GM10847 (cell line): Measurements from ENCODE around the gene SP5.

Experiments used
- POLR2A ChIP-seq: IDR thresholded peaks from 2 replicates; pipeline ENCODE4 v1.6.1; 2011; ENCODE audit not compliant: insufficient read length; ENCODE audit errors: extremely low read depth

Gene SP5

DNA sequence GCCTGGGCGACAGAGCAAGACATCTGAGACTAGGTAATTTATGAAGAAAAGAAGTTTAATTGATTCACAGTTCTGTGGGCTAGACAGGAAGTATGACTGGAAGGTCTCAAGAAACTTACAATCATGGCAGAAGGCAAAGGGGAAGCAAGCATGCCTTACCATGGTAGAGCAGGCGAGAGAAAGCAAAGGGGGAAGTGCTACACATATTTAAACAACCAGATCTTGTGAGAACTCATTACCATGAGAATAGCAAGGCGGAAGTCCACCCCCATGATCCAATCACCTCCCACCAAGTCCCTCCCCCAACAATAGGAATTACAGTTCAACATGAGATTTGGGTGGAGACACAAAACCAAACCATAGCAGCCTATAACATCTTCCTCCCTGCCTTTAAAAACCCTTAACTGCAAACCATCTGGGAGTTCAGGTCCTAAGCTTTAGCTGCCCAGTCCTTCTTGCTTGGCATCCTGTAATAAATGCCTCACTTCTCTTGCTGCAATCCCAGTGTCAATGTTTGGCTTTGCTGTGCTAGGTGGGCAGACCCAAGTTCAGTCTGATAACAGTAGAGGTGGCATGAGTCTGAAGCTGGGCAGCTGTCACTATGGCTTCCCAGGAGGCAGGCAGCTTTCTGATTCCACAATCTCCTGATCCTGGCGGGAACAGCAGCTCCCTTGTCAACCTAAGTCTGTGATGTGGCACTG, 11.2 kb upstream of the SP5 start:
- no peak for TF ChIP-seq POLR2A

DNA sequence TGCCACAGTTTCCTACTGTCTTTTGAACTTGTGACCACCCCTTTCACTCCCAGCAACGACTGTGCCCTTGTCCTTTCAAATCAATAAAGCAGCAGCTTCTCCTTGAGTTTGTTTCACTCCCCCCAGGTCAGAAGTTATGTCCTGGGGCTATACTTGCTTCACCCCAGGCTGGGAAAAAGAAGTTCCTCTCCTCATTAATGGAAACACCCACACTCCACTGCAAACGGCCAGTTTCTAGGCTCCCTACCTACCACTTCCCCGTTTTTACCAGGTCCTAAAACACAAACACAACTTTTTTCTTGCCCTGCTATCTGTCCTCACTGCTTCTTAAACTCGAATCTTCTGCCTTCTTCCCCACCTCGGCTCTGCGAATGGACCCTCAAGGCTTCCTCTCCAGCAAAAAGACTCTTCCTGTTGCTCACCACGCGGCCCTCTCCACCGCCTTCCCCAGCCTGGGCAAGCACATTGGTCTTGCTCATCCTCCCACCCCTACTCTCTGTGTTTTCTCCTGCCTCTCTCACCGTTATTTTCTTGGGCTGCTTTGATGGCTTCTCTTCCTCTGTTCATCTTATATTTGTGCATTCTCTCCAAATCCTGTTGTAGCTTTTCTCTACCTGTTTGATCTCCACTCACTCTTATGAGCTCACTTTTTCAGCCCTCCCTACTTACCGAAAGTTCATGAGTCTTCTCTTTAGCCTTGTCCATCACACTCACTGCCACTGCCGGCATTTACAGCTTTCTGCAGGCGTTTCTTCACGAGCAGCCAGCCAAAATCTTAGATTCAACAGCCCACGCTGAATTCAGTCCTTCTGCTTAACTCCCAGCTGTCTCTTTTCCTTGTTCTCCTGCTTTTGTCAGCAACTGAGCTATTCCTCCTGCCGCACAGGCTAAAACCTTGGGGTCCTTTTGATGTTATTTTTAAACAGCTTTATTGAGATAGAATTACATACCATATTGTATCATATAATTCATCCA, 7.0 kb upstream of the SP5 start:
- TF ChIP-seq POLR2A, result no peak

- no peak for TF ChIP-seq POLR2A
These were observed 4.5 kb upstream of the SP5 start for GRCh38 chr2:170710609-170710979.

DNA sequence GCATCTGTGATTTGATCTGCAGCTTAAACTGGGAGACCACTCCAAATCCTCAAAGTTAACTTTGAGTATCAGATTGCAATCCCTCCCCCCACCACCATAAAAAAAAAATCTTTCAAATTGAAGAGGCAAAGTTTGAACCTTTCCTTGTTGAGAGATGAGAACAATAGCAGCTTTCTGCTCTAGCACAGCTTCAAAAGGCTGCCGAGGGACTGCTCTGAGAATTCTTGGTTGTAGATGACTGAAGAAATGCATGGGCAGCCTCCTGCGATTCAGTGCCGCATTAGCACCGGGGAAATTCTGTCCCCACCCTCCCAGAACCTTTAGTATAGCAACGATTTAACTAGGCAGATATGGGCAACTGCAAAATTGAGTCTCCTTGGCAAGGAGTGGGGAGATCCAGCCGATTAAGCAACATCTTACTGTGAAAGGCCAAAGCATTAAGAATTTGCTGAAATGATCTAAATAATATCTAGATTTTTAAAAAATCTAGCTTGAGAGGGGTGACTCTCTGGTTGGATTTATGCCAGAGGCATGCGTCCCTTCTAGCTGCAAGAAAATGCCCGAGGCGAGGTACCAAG, 3.9 kb upstream of the SP5 start:
- TF ChIP-seq POLR2A, result no peak

DNA sequence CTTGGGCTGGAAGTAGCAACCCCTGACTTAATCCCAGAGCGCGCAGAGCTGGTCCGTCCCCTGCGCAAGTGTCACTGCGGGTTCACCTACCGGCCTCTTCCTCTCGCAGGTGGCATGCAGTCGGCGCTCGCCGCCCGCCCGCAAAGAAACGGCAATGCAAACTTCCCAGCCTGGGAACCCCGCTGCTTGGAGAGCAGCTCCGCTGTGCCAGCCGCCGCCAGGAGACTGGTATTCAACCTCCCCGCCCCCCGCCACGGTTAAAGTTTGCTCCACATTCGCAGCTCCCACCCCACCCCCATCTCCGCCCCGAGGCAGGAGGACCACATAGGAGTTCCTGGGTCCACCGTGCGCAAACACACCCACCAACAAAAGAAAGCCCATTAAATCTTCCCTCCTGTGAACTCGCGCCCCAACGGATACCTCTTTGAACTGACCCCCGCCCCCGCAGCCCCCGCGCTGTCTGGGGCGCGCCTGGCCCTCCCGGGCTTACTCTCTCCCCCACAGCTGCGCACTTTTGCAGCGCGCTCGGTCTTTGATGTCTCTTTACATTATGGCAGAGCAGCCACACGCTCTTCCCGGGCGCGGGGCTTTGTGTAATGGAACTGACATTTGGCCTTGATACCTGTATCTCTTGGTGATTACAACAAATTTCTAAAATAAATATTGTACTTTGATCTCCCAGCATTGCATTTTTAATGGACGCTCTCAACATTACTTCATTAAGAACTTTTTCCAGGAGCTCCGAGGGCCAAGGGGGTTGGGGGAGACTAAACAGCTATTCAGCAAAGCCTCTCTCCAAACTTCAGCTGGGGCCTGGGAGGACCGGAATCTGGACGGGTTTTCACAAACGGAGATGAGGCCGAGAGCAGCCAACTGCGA, 3.1 kb upstream of the SP5 start:
- no peak for TF ChIP-seq POLR2A

DNA sequence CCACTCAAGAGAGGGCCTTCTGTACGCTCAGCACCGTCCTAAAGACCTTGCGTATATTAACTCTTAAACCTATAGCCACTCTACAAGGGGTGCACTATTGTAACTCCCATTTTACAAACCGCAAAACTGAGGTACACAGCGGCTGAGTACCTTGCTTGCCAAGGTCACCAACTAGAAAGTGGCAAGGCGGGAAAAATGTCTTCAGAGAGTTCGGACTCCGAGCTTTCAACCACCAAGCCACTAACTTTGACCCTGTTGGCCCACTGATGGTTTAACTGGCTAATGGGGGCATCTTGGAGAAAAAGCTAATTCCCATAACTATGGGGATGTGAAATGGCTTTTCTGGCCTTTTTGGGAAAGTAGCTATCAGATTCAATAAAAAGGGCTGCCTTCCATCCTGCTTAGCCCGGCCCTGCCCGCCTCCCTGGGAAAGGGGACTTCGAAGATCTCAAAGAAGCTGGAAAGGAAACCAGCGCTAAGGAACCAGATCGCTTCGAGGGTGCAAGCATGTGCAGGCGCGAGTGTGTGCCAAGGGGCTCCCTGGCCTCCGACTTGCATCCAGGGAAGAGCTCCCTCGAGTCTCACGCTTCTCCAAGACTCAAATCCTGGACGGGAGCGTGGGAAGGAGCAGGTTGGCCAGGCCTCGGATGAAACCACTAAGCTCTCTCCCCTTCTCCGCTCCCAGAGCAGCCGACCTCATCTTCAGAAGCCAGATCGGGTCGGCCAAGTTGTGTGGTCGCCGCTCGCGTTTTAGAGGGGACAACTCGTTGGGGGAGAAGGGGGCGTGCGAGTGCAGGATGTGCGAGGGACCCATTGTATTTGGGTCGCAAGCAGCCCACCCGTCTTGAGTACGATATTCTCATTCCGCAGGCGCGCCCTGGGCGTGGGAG, 2.2 kb upstream of the SP5 start:
- no peak for TF ChIP-seq POLR2A

DNA sequence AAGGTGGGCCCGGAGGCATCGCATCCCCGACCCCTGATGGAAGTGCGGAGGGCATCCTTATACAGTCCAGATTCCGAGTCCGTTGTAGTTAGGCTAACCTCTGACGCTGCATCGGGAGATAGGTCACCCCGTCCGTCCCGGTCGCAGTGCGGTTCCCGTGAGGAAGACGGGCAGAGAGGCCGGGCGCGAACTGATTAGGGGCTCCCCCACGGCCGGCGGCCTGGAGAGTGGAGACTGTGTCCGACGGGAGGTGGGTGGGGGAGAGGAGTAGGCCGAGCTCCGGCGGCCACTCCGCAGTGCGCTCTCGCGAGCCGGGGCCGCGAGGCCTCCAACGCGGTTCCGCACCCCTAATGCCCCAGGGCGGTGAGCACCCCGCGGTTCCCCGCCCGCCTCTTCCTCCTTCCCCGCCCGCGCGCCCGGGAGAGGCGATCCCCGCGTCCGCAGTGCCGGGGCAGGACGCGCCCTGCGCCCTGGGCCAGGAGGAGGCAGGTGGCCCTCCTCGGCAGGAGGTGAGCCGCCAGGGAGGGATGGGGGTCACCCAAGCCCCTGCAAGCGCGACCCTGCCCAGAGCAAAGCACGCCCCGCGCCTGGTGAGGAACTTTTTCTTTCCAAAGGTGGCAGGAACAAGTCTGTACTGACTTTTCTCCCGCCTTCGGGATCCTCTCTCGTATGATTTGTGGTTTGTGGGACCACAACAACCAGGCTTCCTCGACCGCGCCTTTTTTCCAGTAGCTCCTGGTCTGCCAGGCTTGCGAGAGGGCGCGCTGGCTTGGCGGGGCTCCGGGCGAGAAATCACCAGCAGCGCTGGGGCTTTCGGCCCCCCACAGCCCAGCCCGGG, 1.4 kb upstream of the SP5 start:
- no peak for TF ChIP-seq POLR2A

DNA sequence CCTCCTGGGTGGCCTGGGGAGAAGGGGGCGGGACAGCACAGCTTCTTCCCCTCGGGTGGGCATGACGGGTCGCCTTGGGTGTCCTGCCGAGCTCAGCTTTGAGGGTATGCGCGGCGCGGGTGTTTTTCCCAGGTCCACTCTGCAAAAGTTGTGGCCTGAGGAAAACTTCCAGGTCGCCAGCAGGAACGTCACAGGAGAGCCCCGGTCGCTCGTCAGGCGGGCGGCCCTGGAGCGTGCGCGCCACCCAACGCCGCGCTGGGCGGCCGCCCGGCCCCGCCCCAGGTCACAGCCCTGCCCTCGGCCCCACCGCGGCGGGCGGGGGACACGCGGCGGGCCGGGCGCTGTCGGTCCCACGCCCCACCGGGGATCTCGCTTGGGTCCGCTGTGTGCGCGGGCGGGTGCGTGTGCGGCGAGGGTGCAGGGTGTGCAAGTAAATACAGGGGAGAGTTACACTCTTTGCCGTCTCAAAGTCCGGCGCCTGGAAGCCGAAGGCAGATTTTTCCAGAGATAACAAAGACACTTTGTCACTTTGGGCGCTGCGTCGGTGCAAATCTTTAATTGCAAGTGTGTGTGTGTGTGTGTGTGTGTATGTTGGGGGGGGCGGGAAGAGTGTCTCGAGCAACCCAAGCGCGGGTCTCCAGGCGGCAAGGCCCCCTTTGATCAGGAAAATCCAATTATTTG, 616 bp upstream of the SP5 start:
- no peak for TF ChIP-seq POLR2A

GRCh38 chr2:170715932-170716777, 1.0 kb downstream of the SP5 start:
- no peak for TF ChIP-seq POLR2A

DNA sequence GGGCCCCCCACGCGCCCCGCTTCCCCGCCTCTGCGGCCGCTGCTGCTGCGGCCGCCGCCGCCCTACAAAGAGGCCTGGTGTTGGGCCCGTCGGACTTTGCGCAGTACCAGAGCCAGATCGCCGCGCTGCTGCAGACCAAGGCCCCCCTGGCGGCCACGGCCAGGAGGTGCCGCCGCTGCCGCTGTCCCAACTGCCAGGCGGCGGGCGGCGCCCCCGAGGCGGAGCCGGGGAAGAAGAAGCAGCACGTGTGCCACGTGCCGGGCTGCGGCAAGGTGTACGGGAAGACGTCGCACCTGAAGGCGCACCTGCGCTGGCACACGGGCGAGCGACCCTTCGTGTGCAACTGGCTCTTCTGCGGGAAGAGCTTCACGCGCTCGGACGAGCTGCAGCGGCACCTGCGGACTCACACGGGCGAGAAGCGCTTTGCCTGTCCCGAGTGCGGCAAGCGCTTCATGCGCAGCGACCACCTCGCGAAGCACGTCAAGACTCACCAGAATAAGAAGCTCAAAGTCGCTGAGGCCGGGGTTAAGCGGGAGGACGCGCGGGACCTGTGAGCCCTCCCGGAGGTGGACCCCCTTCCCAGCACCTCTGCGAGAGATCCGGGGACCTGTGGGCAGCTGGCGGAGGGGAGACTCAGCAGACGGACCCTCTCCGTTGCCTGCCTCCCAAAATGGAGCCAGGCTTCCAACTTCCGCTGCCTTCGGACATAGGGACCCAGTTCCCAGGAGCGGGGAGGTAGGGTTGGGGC, 1.9 kb downstream of the SP5 start:
- no peak for TF ChIP-seq POLR2A

GRCh38 chr2:170717599-170717963, 2.4 kb downstream of the SP5 start:
- no peak for TF ChIP-seq POLR2A

GRCh38 chr2:170717991-170718589, 3.0 kb downstream of the SP5 start:
- no peak for TF ChIP-seq POLR2A
